ENCODE data around the gene SDK1.
"Not testable (repeated sequence)": the region's sequence is repeated elsewhere in the genome, so short reads cannot be mapped to it uniquely, and the experiment has no call there.

Gene SDK1

DNA sequence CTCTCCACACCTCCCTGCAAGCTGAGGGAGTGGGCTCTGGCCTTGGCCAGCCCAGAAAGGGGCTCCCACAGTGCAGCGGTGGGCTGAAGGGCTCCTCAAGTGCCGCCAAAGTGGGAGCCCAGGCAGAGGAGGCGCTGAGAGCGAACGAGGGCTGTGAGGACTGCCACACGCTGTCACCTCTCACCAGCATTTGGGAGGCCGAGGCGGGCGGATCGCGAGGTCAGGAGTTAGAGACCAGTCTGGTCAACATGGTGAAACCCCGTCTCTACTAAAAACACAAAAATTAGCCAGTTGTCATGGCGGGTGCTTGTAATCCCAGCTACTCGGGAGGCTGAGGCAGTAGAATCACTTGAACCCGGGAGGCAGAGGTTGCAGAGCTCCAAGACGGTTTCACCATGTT, 1013.3 kb downstream of the SDK1 start:
- DNase-seq (ENCODE audit: low read depth in 2 of 2), result not testable (repeated sequence)
